Loucy (cell line): ENCODE measurements around the gene COL13A1.

Experiments
- EZH2phosphoT487 ChIP-seq: fragments of 200-600 bp; IDR thresholded peaks from 2 replicates; pipeline ENCODE4 v1.6.1; 2018; ENCODE audit warnings: antibody characterized with exemption, mild to moderate bottlenecking, moderate library complexity, borderline replicate concordance
- TF ChIP-seq, protein P1 (sequence below): fragments of 200-600 bp; sonication (generic); conservative IDR thresholded peaks from 2 replicates; pipeline ENCODE4 v1.5.1; 2014; ENCODE audit warnings: mild to moderate bottlenecking, antibody characterized with exemption, low read length

DNA sequence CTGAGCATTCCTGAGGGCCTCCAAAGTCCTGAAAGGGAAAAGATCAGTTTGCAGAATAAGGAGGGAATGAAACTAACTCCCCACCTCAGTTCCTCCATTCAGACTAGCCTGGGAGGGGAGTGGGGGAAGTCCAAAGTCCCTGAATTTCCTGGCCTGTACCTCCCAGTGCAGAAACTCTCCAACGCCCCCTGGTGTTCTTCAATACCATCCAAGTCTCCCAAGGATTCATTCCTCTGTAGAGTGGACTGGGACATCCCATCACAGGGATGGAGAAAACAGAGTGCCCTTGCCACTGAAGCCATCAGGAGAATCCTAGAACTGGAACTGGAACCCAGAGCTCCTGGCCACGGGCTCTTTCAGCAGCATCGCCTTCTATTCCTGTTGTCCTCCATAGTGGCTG lies 1.6 kb upstream of the COL13A1 start:
- TF ChIP-seq, protein P1, sequence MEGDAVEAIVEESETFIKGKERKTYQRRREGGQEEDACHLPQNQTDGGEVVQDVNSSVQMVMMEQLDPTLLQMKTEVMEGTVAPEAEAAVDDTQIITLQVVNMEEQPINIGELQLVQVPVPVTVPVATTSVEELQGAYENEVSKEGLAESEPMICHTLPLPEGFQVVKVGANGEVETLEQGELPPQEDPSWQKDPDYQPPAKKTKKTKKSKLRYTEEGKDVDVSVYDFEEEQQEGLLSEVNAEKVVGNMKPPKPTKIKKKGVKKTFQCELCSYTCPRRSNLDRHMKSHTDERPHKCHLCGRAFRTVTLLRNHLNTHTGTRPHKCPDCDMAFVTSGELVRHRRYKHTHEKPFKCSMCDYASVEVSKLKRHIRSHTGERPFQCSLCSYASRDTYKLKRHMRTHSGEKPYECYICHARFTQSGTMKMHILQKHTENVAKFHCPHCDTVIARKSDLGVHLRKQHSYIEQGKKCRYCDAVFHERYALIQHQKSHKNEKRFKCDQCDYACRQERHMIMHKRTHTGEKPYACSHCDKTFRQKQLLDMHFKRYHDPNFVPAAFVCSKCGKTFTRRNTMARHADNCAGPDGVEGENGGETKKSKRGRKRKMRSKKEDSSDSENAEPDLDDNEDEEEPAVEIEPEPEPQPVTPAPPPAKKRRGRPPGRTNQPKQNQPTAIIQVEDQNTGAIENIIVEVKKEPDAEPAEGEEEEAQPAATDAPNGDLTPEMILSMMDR: peak; percentile 93
- TF ChIP-seq EZH2phosphoT487: no peak
